NK-92 treated with Interleukin-12 subunit alpha and Interleukin-12 subunit beta, amount 100 ng/mL, for 24 hours (cell line): ENCODE data around the gene COG8.

ENCODE experiments used
- DNase-seq: peaks from one replicate; lab custom pipeline; 2025; lab: John Stamatoyannopoulos, UW

Gene COG8

DNA sequence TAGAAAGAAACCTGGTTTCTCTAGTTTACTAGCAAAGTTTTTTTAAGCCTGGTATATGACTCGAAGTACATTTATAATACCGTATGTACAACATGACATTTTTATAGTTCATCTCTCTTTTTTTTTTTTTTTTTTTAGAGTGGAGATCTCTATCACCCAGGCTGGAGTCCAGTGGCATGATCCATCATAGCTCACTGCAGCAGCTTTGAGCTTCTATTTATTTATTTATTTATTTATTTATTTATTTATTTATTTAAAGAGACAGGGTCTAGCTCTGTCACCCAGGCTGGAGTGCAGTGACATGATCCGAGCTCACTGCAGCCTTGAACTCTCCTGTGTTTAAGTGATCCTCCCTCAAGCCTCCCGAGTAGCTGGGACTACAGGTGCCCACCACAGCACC is 54.1 kb downstream of the COG8 start:
- DNase-seq: no peak

DNA sequence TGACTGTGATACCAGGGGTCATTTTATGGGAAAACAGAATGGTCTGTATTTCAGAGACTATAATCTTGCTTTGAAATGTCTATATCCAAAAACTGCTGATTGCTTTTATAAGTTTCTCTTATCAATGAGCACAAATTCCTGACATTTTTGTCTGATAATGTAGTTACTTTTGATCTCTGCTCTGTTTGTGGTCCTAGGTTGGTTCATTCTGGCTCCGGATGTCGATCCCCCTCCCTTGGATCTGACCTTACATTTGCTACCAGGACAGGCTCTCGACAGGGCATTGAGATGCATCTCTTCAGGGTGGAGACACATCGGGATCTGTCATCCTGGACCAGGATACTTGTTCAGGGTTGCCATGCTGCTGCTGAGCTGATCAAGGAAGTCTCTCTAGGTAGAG is 55.5 kb downstream of the COG8 start:
- DNase-seq: no peak

DNA sequence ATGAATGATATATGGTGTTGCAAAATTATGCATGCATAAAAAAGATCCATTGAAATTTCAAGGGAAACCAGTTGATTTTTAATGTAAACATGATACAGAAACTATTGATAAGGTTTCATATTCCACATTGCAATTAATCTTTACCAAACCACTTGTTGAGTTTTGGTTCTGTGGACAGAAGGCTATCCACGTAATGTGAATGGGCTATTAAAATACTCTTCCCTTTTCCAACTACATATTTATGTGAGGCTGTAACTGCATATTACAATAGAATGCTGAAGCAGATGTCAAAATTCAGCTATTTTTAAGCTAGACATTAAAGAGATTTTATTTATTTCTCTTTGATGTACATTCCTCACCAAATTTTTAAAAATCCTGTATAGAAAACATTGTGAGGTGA is 62.0 kb downstream of the COG8 start:
- no peak for DNase-seq
